Measurements from ENCODE around the gene PLA2G4A.

Gene PLA2G4A

DNA sequence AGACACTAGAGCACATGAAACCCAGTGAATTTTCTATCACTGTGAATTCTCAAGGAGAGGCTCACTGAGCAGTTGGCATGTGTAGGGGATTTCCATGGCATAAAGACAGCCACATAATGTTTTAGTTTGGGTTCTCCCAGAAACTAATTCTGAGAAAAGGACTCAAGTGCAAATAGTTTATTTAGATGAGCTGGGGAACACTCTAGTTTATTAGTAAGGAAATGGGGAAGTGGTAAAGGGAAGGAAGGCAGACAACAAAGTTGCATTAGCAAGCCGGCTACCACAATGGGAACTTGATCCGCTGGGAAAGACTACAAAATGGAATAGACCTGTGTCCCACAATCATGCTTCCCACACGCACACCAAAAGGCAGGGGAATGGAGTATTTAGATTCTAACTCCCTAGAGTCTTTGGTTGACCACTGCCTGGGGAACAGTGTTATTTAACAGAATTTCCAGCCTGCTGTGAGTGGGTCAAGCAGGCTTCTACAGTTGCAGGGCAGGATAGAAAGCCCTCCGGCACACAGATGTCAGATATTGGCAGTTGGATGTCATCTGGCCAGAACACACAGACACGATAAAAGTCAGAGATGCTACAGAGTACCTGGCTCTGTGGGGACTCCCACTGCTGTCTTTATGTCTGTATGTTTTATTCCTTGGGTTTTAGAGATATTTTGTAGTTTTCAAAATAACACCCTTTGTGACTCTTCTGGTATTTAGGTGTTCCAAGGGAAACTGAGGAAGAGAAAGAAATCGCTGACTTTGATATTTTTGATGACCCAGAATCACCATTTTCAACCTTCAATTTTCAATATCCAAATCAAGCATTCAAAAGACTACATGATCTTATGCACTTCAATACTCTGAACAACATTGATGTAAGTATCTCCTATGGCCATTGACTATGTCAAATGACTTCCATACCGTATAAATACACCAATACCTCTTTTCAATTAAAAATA is 150.1 kb downstream of the PLA2G4A start:
- no peak for DNase-seq

DNA sequence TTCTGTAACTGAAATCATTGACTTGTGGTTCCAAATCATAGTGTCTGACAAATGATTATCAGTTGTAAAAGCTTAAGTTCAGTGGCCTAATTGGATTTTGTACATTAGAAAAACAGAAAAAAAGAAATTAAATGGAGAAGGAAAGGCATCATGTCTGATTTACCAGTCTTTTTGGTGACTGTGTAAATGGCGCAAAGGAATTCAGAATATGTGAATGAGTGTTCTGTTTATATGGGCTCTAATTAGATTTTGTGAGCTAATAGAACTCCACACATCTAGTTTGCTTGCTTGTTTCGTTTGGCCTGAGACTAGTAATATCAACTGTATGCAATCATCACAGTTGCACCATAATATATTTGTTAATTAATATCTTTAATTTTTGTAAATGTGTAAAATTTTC is 151.7 kb downstream of the PLA2G4A start:
- DNase-seq = no peak

DNA sequence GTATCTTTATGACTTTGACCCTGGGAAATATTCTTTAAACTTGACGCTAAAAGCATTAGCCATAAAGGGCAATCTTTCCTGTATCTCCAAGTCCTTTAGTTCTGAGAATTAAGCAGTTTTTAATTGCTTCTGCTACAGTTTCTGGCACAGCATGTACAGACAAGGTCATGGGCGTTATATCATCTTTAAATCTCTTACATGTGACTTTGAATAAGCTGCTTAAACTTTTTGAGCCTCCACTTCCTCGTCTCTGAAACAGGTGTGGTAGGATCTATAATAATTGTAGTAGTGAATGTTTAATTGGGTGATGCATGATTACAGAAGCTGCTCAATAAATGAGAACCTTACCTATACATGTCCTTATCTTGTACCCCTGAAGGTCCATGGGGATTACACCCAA is 153.4 kb downstream of the PLA2G4A start:
- DNase-seq = no peak

DNA sequence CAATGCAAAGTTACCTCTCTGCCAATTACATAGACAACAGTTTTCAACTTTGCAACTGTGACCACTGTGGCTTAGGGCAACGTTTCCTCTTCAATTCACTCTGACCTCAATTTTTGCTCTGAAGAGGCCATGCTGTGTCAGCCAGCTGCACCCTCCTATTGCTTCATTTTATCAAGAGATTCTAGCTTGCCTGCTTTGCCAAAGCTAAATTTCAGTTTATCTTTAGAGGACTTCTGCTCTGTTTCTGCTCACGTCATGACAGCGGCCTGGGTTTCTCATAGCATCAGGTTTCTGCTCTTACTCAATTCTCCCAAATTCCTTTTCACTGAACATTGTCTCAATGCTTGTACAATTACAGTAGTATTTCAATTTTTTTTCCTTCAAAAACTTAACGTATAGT is 154.6 kb downstream of the PLA2G4A start:
- no peak for DNase-seq

DNA sequence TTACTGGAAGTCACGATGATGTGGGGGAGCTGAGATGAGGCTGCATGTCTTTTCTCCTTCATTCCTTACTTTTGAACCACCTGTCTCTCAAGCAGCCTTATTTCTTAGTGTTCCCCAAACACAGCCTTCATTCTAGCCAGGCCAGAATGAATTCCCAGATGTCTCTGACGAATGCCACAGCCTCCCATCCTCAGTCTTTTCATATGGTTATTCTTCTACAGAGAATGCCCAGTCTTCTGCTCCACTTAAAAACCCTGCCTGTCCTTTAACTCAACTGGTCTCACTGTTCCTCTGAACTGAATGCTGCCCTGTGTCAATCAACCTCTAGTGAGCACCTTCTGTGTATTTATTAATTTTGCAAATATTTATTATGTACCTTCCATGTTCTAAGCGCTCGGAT is 156.2 kb downstream of the PLA2G4A start:
- no peak for DNase-seq

GRCh38 chr1:186985889-186986491 is 157.2 kb downstream of the PLA2G4A start:
- DNase-seq = no peak

DNA sequence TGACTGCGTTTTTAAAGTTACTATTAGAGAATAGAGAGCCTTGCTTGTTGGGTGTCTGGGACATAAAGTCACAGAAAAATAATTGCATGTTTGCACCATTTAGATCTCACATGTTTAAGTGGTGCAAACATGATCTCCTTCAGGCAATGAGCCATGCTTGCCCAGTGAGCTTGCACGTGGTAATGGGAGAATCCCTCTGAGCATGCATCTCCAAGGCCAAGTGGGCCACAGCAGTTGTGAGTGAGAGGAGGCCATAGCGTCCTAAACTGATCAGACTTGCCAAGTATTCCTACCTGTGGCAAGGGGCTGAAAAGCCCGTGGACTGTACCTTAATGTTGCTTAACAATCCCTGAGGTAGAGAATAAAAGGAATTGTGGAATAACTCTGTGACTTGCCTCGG is 158.3 kb downstream of the PLA2G4A start:
- no peak for DNase-seq

- no peak for DNase-seq
Measured at GRCh38 chr1:186987769-186988168, 159.0 kb downstream of the PLA2G4A start.

GRCh38 chr1:186993996-186994395 is 165.2 kb downstream of the PLA2G4A start:
- DNase-seq = no peak

GRCh38 chr1:186994897-186995296 is 166.1 kb downstream of the PLA2G4A start:
- no peak for DNase-seq

GRCh38 chr1:186996816-186997215 is 168.1 kb downstream of the PLA2G4A start:
- DNase-seq = no peak

DNA sequence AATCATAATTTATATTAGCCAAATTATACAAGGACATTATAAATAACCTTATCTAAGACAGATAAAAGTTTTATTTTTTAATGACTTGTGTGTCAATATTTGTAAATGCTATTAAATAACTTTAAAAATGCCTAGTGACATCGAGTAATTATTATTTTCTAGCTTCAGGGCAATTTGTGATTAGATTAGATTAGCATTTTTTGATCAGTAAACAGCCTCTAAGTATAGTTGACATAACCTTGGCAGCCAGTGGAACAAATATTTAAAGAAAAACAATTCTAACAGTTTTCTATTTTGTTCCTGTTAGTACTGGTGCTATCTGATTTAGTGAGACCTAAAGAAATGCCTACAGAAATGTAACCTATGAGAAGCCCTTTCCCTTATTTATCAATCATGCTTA is 169.1 kb downstream of the PLA2G4A start:
- no peak for DNase-seq

DNA sequence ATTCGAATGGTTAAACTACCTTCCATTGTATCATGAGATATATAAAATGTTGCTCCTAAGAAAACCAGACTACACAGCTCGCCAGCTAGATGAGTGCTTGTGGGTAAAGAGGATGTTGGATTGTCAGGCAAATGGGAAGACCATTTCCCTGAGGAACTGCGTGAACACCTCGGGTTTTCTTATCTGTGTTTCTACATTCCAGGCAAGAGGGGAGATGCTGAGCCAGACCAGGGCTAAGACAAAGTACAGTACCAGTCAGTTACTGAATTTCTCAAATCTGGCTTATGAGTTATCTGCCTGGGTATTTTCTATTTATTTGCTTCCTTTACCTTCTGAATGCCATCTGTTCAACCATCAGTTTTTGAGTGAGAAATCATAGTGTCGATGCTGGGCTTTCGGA is 170.8 kb downstream of the PLA2G4A start:
- no peak for DNase-seq

DNA sequence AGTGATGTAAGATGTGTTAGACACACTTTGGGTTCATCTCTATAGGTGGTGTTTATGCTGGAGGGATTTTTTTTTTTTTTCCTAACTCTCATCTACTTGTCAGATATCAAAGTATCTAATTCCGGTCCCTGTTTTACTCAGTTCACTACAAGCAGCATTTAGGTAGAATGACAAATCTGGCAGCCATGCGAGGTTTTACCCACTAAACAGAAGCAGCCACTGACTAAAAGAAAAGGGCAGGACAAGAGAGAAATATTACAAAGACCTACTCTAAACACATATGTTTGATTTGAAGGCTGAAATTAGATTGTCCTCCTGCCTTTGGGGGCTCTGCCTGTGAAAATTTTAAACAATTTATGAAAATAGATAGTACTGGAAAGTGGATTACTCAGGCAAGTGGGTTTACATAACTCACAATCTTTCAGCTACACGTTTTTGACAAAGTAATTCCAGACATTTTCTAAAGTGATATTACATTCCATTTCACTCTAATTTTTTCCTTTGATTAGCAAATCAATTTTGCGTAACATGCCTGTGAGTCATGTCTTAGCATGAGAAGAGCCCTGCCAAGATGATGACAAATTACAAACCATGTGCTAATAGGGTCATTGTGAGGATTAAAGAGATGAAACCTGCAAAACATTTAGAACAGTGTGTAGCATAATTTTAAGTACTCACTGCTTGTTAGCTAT is 172.6 kb downstream of the PLA2G4A start:
- DNase-seq = no peak

- no peak for DNase-seq
Measured at GRCh38 chr1:187003353-187003752, 174.6 kb downstream of the PLA2G4A start.

DNA sequence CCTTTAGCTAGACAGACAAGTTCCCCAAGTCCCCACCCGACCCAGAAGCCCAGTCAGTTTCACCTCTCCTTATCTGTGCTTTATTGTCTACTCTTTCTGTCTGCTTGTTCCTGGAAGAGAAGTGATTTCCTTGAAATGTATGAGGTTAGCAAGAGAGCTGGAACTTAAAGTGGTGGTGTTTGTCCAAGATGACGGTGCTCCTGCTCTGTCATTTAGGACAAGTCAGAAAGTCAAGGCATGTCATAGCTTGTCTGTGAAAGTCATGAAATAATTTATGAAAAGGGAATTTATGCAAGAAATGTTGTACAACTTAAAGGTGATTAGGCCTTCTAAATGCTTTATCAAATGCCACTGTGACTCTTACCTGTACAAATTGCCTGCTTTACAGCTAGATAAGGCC is 178.1 kb downstream of the PLA2G4A start:
- no peak for DNase-seq

DNA sequence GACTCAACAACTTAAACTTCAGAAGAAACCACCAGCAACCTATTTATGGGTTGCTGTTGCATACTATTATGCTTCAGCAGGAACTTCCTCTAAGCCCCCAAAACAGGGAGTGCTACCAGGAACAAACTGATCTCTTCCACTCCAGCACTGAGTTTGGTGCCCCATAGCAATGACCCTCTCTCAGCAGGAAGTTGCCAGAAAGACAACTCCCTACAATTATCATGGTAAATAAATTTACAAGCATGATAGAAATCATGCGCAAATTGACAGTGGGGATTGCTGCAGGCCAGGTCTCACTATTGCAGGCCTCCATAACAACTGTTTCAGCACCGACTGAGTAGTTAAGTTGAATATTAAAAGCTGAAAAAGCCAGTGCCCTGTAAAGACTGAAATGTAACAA is 180.6 kb downstream of the PLA2G4A start:
- DNase-seq = no peak

- no peak for DNase-seq
Measured at GRCh38 chr1:187010571-187011309, 182.0 kb downstream of the PLA2G4A start.

DNA sequence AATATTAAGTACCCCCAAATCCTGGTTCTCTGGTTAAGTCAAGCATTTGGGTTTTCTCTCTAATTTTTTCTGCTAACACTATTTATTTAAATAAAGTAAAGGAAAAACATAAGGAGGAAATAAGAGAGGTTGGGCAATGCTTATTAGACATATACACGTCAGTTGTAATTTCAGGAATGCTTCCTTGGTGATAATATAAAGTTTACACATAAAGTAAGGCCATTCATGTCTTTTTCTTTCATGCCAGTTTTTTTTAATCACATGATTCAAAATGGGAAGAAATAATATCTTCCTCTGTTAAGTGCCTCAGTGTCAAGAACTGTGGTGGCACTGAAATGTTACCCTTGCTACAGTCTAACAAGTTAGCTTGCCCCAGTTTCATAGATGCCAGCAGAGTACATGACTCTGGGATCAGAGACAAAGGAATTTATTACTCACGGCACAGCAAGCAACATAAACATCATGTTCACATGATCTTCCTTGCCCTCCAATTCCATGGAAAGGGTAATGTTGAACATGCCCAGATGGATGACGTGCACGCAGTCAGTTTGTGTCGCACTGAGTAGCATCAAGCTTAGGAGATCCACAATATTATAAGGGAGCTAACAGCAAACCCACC is 184.9 kb downstream of the PLA2G4A start:
- DNase-seq = no peak

DNA sequence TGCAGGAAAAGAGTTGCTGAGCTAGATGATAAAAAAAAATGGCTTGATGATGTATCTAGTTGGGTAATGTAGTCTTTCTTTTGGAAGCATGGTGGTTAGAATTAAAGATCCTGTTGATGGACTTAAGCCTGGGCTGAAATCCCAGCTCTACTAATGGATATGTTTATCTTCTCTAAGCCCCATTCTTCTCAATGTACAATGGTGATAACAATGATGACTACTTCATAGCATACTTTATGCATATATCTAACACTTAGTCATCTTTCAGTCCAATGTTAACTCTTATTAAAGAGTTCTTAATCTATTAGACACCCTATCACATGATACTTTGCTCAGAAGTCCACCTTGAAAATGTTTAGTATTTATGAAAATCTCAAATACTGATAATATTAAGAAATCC is 189.5 kb downstream of the PLA2G4A start:
- no peak for DNase-seq

GRCh38 chr1:187027253-187027652 is 198.5 kb downstream of the PLA2G4A start:
- DNase-seq = no peak

DNA sequence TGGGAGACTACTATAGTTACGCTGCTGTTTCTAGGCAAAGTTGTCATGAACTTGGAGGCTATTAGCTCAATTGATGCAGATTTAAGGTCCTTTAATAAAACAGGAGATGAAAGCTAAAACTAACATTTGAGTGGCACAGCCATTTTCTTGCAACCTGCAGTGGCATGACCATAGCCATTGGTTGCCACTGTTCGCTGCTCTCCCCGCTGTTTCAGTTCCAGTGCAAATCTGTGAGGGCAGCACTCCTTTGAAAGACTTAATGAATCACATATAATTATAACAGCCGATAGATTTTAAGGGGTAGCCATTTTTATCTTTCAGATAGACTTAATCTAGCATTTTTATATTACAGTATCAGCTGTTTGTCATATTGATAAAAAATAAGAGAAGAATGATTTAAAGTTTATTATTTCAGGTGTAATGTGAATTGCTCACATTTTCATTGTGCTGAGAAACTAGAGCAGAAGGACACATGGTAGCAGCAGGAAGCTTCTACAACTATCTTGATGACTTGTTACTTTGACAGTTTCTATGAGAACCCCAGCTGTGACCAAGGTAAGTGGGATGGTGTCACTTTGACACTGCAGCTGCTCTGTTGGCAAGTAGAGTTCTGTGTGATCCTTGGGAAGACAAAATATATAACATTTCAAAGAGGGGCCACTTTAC is 203.7 kb downstream of the PLA2G4A start:
- DNase-seq = no peak

All from activated naive CD4-positive, alpha-beta T cell (primary cell).